MM.1S (cell line): ENCODE measurements around the gene MTIF3.

Experiments
- DNase-seq: peaks from one replicate; pipeline ENCODE4 v3.0.0-alpha.2; 2015
- H2AFZ ChIP-seq: fragments of 300-600 bp; sonication (generic); 2 replicates; pipeline ENCODE4 v1.6.0; 2016; ENCODE audit warnings: antibody characterized with exemption, low read length
- H3F3A ChIP-seq: fragments of 300-600 bp; sonication (generic); 2 replicates; pipeline ENCODE4 v1.6.1; 2016; ENCODE audit warnings: mild to moderate bottlenecking, antibody characterized with exemption, low read length, moderate library complexity, mixed read lengths; ENCODE audit not compliant: insufficient read depth
- H3K27ac ChIP-seq: fragments of 300-600 bp; sonication (generic); 2 replicates; pipeline ENCODE4 v1.5.1; 2016; ENCODE audit warnings: mild to moderate bottlenecking, low read length
- H3K27me3 ChIP-seq: fragments of 300-600 bp; sonication (generic); replicated peaks from 2 replicates; pipeline ENCODE4 v1.6.0; 2016; ENCODE audit warnings: low read length; ENCODE audit not compliant: insufficient read depth
- H3K36me3 ChIP-seq: fragments of 300-600 bp; sonication (generic); replicated peaks from 2 replicates; pipeline ENCODE4 v1.6.1; 2016; ENCODE audit warnings: mild to moderate bottlenecking, low read length, mixed read lengths; ENCODE audit not compliant: insufficient read depth
- H3K4me1 ChIP-seq: fragments of 300-600 bp; sonication (generic); 2 replicates; pipeline ENCODE4 v1.6.1; 2016; ENCODE audit warnings: low read length, mixed read lengths
- H3K4me2 ChIP-seq: fragments of 300-600 bp; sonication (generic); 2 replicates; pipeline ENCODE4 v1.6.0; 2016; ENCODE audit warnings: low read depth, low read length
- H3K4me3 ChIP-seq: fragments of 300-600 bp; sonication (generic); 2 replicates; pipeline ENCODE4 v1.5.1; 2016; ENCODE audit warnings: low read length, mixed read lengths
- H3K79me2 ChIP-seq: fragments of 300-600 bp; sonication (generic); 2 replicates; pipeline ENCODE4 v1.6.1; 2016; ENCODE audit warnings: mixed run types, low read length, mixed read lengths
- H3K9ac ChIP-seq: fragments of 300-600 bp; sonication (generic); 2 replicates; pipeline ENCODE4 v1.6.1; 2016; ENCODE audit warnings: low read length, mixed read lengths
- H3K9me2 ChIP-seq: fragments of 300-600 bp; sonication (generic); replicated peaks from 2 replicates; pipeline ENCODE4 v1.6.1; 2016; ENCODE audit warnings: mild to moderate bottlenecking, low read length, mixed read lengths; ENCODE audit not compliant: insufficient read depth
- H3K9me3 ChIP-seq: fragments of 300-600 bp; sonication (generic); replicated peaks from 2 replicates; pipeline ENCODE4 v1.6.1; 2016; ENCODE audit warnings: mild to moderate bottlenecking, low read length, mixed read lengths; ENCODE audit not compliant: insufficient read depth
- H4K20me1 ChIP-seq: fragments of 300-600 bp; sonication (generic); 2 replicates; pipeline ENCODE4 v1.6.1; 2016; ENCODE audit warnings: mild to moderate bottlenecking, low read length, moderate library complexity, mixed read lengths; ENCODE audit not compliant: insufficient read depth
- EZH2 ChIP-seq: fragments of 300-600 bp; sonication (generic); optimal IDR thresholded peaks from 2 replicates; pipeline ENCODE3; 2017; ENCODE audit warnings: low read depth, mild to moderate bottlenecking, antibody characterized with exemption, low read length, mixed read lengths
- EZH2phosphoT487 ChIP-seq: fragments of 300-600 bp; sonication (generic); IDR thresholded peaks from 2 replicates; pipeline ENCODE4 v1.6.1; 2018; ENCODE audit warnings: antibody characterized with exemption, low read length
- TF ChIP-seq, protein P1 (sequence below): fragments of 300-600 bp; sonication (generic); IDR thresholded peaks from 2 replicates; pipeline ENCODE4 v1.5.1; 2016; ENCODE audit warnings: antibody characterized with exemption, low read length, mixed read lengths

The MTIF3 gene

DNA sequence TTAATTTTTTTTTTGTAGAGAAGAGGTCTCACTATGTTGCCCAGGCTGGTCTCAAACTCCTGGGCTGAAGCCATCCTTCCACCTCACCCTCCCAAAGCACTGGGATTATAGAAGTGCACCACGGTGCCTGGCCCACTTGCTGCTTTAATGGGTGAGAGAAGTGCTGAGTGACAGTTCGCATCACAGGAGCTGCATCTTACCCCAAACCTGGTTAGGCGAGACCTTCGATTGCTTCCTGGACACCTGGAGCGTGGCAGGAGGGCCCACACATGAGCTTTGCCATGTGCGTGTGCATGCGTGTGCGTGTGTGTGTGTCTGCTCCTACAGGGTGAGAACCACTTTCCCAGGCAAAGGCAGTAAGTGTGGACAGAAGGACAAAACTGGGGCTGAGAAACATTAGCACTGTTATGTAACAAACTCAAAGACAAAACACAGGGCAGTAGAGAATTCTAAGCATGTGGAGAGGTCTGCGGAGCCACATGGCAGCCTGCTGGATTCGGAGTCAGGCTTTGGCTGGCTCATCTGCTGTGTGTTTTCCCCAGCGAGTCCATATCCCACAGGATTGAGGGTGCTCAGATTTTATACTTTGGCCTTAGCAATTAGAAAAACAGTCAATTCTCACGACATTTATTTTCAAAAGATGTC lies 11.7 kb upstream of the MTIF3 start:
- H3K9me3 ChIP-seq = no peaks in the 10 kb centered on the region
- H3K79me2 ChIP-seq = no peaks in the 10 kb centered on the region
- H3K4me1 ChIP-seq = no peaks in the 10 kb centered on the region
- no peak for DNase-seq
- no peaks in the 10 kb centered on the region for H3K36me3 ChIP-seq
- no peak overlapping the region for H3K9ac ChIP-seq
- no peak overlapping the region for H3K27ac ChIP-seq
- H3K4me3 ChIP-seq = no peak overlapping the region
- no peaks in the 10 kb centered on the region for H3K9me2 ChIP-seq
- TF ChIP-seq, protein P1, sequence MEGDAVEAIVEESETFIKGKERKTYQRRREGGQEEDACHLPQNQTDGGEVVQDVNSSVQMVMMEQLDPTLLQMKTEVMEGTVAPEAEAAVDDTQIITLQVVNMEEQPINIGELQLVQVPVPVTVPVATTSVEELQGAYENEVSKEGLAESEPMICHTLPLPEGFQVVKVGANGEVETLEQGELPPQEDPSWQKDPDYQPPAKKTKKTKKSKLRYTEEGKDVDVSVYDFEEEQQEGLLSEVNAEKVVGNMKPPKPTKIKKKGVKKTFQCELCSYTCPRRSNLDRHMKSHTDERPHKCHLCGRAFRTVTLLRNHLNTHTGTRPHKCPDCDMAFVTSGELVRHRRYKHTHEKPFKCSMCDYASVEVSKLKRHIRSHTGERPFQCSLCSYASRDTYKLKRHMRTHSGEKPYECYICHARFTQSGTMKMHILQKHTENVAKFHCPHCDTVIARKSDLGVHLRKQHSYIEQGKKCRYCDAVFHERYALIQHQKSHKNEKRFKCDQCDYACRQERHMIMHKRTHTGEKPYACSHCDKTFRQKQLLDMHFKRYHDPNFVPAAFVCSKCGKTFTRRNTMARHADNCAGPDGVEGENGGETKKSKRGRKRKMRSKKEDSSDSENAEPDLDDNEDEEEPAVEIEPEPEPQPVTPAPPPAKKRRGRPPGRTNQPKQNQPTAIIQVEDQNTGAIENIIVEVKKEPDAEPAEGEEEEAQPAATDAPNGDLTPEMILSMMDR = no peak
- TF ChIP-seq EZH2 = no peak
- TF ChIP-seq EZH2phosphoT487 = no peak
- H3K27me3 ChIP-seq = no peaks in the 10 kb centered on the region
- H3K4me2 ChIP-seq = no peak overlapping the region
- no peaks in the 10 kb centered on the region for H4K20me1 ChIP-seq
- H2AFZ ChIP-seq = no peak overlapping the region
- no peaks in the 10 kb centered on the region for H3F3A ChIP-seq

GRCh38 chr13:27455331-27455855 lies 5.0 kb upstream of the MTIF3 start:
- DNase-seq = peak; percentile 40
- Histone ChIP-seq H3K4me1 (peaks cover 9% of the 10 kb centered on the region; the same call in 1 of the 2 replicates), H3F3A (peaks cover 13% of the 10 kb centered on the region), H4K20me1 (no peaks in the 10 kb centered on the region), H3K4me2 (peak overlapping the region; percentile 88), H3K36me3 (no peaks in the 10 kb centered on the region), H3K27me3 (no peaks in the 10 kb centered on the region), H3K79me2 (no peaks in the 10 kb centered on the region), H3K9ac (peak overlapping the region; percentile 58; the same call in 1 of the 2 replicates), H3K4me3 (peak overlapping the region; percentile 49), H3K27ac (peak overlapping the region; percentile 68), H3K9me3 (no peaks in the 10 kb centered on the region), H2AFZ (peak overlapping the region; percentile 91), H3K9me2 (no peaks in the 10 kb centered on the region)
- TF ChIP-seq EZH2phosphoT487 (no peak), EZH2 (no peak)
- TF ChIP-seq, protein P1 = no peak

GRCh38 chr13:27450921-27451471 lies 632 bp upstream of the MTIF3 start:
- H3K36me3 ChIP-seq = no peaks in the 10 kb centered on the region
- H3K9me3 ChIP-seq = no peaks in the 10 kb centered on the region
- peak overlapping the region; percentile 86 for H3K4me3 ChIP-seq
- H3K79me2 ChIP-seq = peaks cover 23% of the 10 kb centered on the region
- DNase-seq = peak; percentile 55
- H3K27ac ChIP-seq = peak overlapping the region; percentile 100
- H4K20me1 ChIP-seq = no peaks in the 10 kb centered on the region
- H3K27me3 ChIP-seq = no peaks in the 10 kb centered on the region
- TF ChIP-seq, protein P1 = no peak
- no peaks in the 10 kb centered on the region for H3K9me2 ChIP-seq
- peaks cover 32% of the 10 kb centered on the region for H3F3A ChIP-seq
- peak overlapping the region; percentile 27; the same call in 1 of the 2 replicates for H2AFZ ChIP-seq
- H3K4me1 ChIP-seq = peaks cover 23% of the 10 kb centered on the region
- peak overlapping the region; percentile 94 for H3K9ac ChIP-seq
- H3K4me2 ChIP-seq = peak overlapping the region; percentile 65
